ENCODE results near the gene HJURP.

Gene HJURP

DNA sequence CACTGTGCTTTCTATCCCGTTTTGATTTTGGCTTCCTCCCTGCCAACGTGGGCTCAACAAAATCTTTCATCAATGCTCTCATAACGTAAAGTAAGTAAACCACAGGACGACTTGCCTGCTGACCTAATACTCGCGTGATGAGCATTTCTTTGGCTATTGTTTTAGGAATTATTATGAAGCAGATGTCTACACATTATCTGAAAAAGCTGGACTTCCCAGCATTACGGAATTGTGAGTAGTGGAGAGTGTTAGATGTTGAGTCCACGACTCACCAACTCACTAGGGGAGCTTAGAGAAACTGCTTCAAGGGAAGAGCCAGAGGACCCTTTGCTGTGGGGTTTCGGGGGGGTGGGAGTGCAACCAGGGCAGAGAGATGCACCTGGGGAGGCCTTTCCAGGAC is 21.9 kb downstream of the HJURP start:
- H3K4me3 ChIP-seq (ENCODE audit: low read length), result no peak overlapping the region
- TF ChIP-seq, protein P1, sequence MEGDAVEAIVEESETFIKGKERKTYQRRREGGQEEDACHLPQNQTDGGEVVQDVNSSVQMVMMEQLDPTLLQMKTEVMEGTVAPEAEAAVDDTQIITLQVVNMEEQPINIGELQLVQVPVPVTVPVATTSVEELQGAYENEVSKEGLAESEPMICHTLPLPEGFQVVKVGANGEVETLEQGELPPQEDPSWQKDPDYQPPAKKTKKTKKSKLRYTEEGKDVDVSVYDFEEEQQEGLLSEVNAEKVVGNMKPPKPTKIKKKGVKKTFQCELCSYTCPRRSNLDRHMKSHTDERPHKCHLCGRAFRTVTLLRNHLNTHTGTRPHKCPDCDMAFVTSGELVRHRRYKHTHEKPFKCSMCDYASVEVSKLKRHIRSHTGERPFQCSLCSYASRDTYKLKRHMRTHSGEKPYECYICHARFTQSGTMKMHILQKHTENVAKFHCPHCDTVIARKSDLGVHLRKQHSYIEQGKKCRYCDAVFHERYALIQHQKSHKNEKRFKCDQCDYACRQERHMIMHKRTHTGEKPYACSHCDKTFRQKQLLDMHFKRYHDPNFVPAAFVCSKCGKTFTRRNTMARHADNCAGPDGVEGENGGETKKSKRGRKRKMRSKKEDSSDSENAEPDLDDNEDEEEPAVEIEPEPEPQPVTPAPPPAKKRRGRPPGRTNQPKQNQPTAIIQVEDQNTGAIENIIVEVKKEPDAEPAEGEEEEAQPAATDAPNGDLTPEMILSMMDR (IDR thresholded peaks at IDR 0.05; ENCODE audit: insufficient read depth, low read depth, low read length, missing control alignments), result no peak
- DNase-seq (ENCODE audit: low read depth), result no peak

DNA sequence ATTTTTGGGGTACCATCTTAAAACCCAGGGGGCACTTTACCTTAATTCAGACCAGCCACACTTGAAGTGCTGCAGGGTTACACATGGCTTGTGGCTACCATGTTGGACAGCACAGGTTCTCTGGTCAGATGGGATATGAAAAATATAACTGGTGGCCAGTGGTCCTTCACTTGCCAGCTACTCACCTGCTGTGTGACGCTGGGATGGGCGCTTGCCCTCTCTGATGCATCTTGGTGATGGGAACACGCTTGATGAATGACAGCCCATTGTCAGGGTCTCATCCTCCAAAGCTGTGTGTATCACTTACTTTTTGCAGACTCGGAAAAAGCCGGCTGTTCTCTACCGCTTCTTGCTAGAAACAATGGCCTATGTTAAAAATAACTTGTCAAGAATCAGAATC is 22.5 kb downstream of the HJURP start:
- DNase-seq (ENCODE audit: low read depth), result no peak
- H3K4me3 ChIP-seq (ENCODE audit: low read length), result no peak overlapping the region
- TF ChIP-seq, protein P1 (IDR thresholded peaks at IDR 0.05; ENCODE audit: insufficient read depth, low read depth, low read length, missing control alignments), result no peak

GRCh38 chr2:233831011-233831721 is 23.2 kb downstream of the HJURP start:
- H3K4me3 ChIP-seq (ENCODE audit: low read length), result no peak overlapping the region
- peak; percentile 35 for DNase-seq (ENCODE audit: low read depth)
- TF ChIP-seq, protein P1 (IDR thresholded peaks at IDR 0.05; ENCODE audit: insufficient read depth, low read depth, low read length, missing control alignments), result no peak

DNA sequence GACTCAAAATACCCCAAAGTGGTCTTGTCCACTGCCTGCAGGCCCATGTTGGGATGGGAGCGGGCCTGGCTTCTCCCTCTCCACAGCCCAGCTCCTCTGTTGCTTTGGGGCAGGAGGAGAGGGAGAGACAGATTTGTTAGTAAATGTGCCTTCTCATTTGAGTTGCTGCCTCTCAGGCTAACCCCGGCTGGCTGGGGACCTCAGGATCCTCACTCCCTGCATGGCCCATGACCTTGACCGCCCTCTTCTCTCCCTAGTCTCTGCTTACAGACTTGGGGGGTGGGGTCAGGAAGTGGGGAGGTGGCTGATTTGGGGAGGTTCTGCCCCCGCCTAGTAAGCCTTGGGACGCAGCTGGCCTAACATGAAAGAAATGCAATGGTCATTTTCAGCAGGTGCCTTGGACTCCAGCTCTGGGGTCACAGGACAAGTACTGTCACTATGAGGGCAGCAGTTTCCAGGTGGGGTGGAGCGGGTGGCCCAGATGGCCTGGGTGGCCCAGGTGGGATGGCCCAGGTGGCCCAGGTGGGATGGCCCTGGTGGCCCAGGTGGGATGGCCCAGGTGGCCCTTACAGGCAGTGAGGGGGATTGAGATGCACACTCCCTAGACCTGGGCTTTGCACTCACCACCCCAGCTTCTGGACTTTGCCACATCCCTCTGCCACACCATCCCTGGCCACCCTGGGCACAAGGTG is 24.1 kb downstream of the HJURP start:
- no peak overlapping the region for H3K4me3 ChIP-seq (ENCODE audit: low read length)
- TF ChIP-seq, protein P1 (IDR thresholded peaks at IDR 0.05; ENCODE audit: insufficient read depth, low read depth, low read length, missing control alignments), result no peak
- DNase-seq (ENCODE audit: low read depth), result no peak

DNA sequence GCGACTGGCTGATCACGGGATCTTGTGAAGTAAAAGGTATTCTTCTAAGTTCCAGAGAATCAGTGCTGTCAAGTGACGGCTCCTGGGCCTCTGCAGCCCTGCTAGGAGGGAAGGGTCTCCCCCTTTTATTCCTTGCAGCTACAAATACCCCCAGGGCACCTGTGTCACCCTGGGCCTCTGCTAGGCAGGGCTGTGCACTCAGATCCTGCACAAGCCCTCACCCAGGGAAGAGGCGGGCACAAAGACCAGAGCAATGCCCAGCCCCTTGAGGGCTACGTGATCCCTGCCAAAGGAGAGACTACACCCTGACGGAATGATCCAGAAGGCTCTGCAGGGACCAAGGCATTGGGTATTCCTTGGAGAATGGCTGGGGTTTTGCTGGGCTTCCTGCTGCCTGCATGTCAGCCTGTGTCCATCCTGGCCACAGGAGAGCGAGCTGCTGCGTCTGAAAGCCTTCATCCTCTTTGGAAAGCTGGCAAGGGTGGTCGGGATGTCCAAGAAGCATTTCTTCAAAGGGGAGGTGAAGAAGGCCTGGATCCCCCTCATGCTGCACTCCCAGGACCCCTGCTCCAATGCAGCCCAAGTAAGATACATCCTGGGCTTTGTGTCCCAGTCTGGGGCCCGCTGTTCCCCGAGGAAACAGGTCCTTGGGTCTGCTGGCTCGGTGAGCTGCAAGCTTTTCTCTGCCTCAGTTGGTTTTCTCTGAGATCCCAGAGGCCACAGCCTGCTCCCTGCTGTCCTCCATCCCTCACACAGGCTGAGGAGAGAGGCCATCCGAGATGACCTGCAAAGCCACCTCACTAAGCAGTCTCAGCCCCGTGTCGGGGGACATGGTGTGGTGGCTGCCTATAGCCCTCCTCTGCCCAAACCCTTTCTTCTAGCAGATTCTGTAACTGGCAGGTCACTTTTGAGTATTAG is 24.9 kb downstream of the HJURP start:
- no peak overlapping the region for H3K4me3 ChIP-seq (ENCODE audit: low read length)
- TF ChIP-seq, protein P1 (IDR thresholded peaks at IDR 0.05; ENCODE audit: insufficient read depth, low read depth, low read length, missing control alignments), result no peak
- DNase-seq (ENCODE audit: low read depth), result no peak

DNA sequence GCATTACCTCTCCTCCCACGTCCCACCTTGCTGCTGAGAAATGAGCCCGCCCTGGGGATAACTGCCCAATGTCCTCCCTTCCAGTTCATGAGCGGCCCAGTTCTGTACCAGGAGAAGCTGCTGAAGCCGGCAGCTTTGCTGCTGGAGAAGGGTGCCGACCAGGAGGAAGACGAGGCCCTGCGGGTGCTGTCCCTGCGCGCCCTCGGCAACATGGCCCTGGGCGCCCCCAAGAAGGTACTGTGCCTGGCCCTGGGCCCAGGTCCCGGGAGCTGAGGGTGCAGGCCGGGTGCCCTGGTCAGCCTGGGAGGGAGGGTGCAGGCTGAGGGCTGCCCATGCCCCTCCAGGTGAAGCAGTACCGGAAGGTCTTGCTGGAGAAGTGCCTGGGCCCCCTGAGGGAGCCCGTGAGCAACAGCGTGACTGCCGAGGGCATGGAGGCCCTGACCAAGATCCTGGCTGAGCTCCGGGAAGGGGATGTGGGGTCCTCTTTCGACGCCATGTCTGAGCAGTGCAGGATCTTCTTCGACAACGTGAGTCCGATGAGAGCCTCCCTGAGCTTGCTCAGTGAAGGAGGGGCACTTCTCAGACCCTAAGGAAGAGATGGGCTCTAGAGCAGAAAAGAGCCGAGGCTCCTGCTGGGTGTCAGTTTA is 25.7 kb downstream of the HJURP start:
- DNase-seq (ENCODE audit: low read depth), result no peak
- H3K4me3 ChIP-seq (ENCODE audit: low read length), result no peak overlapping the region
- TF ChIP-seq, protein P1 (IDR thresholded peaks at IDR 0.05; ENCODE audit: insufficient read depth, low read depth, low read length, missing control alignments), result no peak

Data from epithelial cell of esophagus (primary cell).